ENCODE measurements around the gene HS3ST6. TPM values are rescaled to one million over a fixed set of nuclear protein-coding genes. Genes with fewer than 3 reads are reported as not detected.
"Not testable (repeated sequence)": the region's sequence is repeated elsewhere in the genome, so short reads cannot be mapped to it uniquely, and the experiment has no call there.

Gene HS3ST6
- total RNA-seq, 1 experiment from 2014 or later: not detected

DNA sequence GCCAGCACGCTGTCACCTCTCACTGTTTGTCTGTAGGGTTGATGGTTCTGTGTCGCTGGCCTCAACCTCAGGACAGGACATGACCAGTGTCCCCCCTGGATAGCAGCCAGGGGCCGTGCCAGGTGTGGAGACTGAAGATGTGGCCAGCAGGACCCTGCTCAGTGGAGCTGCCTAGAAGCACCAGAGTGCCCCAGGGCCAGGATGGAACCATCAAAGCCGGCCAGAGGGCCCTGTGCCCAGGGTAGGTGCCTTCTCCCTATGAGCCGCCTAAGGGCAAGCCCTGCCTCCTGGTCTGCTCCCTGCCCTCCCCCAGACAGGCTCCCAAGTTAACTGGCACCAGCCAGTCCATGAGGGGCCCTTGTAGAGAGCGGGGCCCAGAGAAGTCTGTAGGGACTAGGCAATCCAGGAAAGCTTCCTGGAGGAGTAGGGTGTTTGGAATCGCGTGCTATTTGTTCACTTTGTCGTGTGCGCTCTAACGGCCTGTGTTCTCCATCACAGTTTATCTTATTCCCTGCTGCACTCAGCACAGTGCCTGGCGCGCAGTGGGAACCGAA lies 40.6 kb upstream of the HS3ST6 start:
- ATAC-seq (no peak), DNase-seq (no peak)
- Histone ChIP-seq H3K9me3 (ENCODE audit: low read length) (no peaks in the 10 kb centered on the region), H3K9ac (ENCODE audit: low read length) (peak overlapping the region; percentile 90; the same call in 1 of the 2 replicates), H4K20me1 (ENCODE audit: low read length) (peaks cover 15% of the 10 kb centered on the region), H3K4me2 (ENCODE audit: low read length) (peak overlapping the region; percentile 90), H3K4me3 (ENCODE audit: low read length) (peak overlapping the region; percentile 91; the same call in 1 of the 2 replicates), H3K36me3 (ENCODE audit: low read depth, low read length) (peaks cover 18% of the 10 kb centered on the region), H3K79me2 (ENCODE audit: low read length) (peaks cover 33% of the 10 kb centered on the region), H3K9me2 (replicated peaks; ENCODE audit: low read length) (no peaks in the 10 kb centered on the region), H3F3A (ENCODE audit: low read length, unreplicated experiment) (peaks cover 15% of the 10 kb centered on the region), H3K27me3 (ENCODE audit: low read length) (no peaks in the 10 kb centered on the region), H3K4me1 (ENCODE audit: insufficient read depth, low read length) (peaks cover 5% of the 10 kb centered on the region; the same call in 1 of the 2 replicates), H2AFZ (ENCODE audit: low read length) (peak overlapping the region; percentile 70), H3K27ac (ENCODE audit: low read length) (no peak overlapping the region)
- no TSS peak for BruUV-seq (replicated peaks)
- ChIA-PET POLR2A (ENCODE audit: unreplicated experiment) (no interaction called here), CTCF (no interaction called here)
- no peak for TF ChIP-seq EZH2phosphoT487 (IDR thresholded peaks at IDR 0.05; ENCODE audit: borderline replicate concordance, low read length)
- TF ChIP-seq CTCF (conservative IDR thresholded peaks at IDR 0.05; ENCODE audit: low read depth, low read length): no peak
- TF ChIP-seq EZH2 (IDR thresholded peaks at IDR 0.05; ENCODE audit: low read length, unreplicated experiment): no peak
- intact Hi-C loops (cut with micrococcal nuclease): no loop called here

GRCh38 chr16:1958143-1958491 lies 39.9 kb upstream of the HS3ST6 start:
- H3F3A ChIP-seq (ENCODE audit: low read length, unreplicated experiment); H3K9me2 ChIP-seq (replicated peaks; ENCODE audit: low read length); H3K4me1 ChIP-seq (ENCODE audit: insufficient read depth, low read length); H3K4me3 ChIP-seq (ENCODE audit: low read length); DNase-seq; POLR2A ChIA-PET (ENCODE audit: unreplicated experiment); H3K27ac ChIP-seq (ENCODE audit: low read length); H3K27me3 ChIP-seq (ENCODE audit: low read length); H3K4me2 ChIP-seq (ENCODE audit: low read length); CTCF ChIA-PET; H2AFZ ChIP-seq (ENCODE audit: low read length); H4K20me1 ChIP-seq (ENCODE audit: low read length); ATAC-seq; intact Hi-C loops (cut with micrococcal nuclease); H3K9me3 ChIP-seq (ENCODE audit: low read length); BruUV-seq (replicated peaks); H3K9ac ChIP-seq (ENCODE audit: low read length): not testable (repeated sequence)
- Histone ChIP-seq H3K36me3 (ENCODE audit: low read depth, low read length) (peaks cover 11% of the 10 kb centered on the region), H3K79me2 (ENCODE audit: low read length) (peaks cover 27% of the 10 kb centered on the region)

DNA sequence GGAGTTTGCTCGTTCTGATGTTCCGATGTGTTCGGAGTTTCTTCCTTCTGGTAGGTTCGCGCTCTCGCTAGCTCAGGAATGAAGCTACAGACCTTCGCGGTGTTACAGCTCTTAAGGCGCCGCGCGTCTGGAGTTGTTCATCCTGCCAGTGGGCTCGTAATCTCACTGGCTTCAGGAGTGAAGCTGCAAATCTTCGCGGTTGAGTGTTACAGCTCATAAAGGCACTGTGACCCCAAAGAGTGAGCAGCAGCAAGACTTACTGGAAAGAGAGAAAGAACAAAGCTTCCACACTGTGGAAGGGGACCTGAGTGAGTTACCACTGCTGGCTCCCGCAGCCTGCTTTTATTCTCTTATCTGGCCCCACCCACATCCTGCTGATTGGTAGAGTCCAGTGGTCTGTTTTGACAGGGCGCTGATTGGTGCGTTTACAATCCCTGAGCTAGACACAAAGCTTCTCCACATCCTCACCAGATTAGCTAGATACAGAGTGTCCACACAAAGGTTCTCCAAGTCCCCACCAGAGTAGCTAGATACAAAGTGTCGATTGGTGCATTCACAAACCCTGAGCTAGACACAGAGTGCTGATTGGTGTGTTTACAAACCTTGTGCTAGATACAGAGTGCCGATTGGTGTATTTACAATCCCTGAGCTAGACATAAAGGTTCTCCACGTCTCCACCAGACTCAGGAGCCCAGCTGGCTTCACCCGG lies 39.4 kb upstream of the HS3ST6 start:
- CTCF ChIA-PET: not testable (repeated sequence)

More for the DNA sequence above, 39.4 kb upstream of the HS3ST6 start:
- H3K9me3 ChIP-seq (ENCODE audit: low read length); intact Hi-C loops (cut with micrococcal nuclease); BruUV-seq (replicated peaks); H3K4me1 ChIP-seq (ENCODE audit: insufficient read depth, low read length); H3K36me3 ChIP-seq (ENCODE audit: low read depth, low read length); H3K9ac ChIP-seq (ENCODE audit: low read length); H3K9me2 ChIP-seq (replicated peaks; ENCODE audit: low read length); POLR2A ChIA-PET (ENCODE audit: unreplicated experiment); H2AFZ ChIP-seq (ENCODE audit: low read length); H3K27ac ChIP-seq (ENCODE audit: low read length); H3K4me2 ChIP-seq (ENCODE audit: low read length); H4K20me1 ChIP-seq (ENCODE audit: low read length); ATAC-seq; DNase-seq; H3K27me3 ChIP-seq (ENCODE audit: low read length); H3F3A ChIP-seq (ENCODE audit: low read length, unreplicated experiment); H3K4me3 ChIP-seq (ENCODE audit: low read length): not testable (repeated sequence)
- peaks cover 21% of the 10 kb centered on the region for H3K79me2 ChIP-seq (ENCODE audit: low read length)
